Panc1 (cell line): Measurements from ENCODE around the gene C6orf132.

Experiments used
- POLR2AphosphoS5 ChIP-seq: IDR thresholded peaks from 2 replicates; pipeline ENCODE4 v1.6.1; 2012; ENCODE audit warnings: mild to moderate bottlenecking, low read depth, low read length, moderate library complexity
- REST ChIP-seq, 2 experiments: IDR thresholded peaks; 2 replicates each; pipeline ENCODE4 v1.6.1; 2011 to 2012; ENCODE audit warnings: low read depth in 2 of 2, control low read depth in 1 of 2, low read length in 1 of 2, mild to moderate bottlenecking in 1 of 2, moderate library complexity in 1 of 2; ENCODE audit not compliant: insufficient read depth in 1 of 2
- TCF7L2 ChIP-seq: IDR thresholded peaks from 2 replicates; pipeline ENCODE4 v1.6.1; 2011; ENCODE audit warnings: mild to moderate bottlenecking, low read depth, low read length, inconsistent platforms
- TF ChIP-seq, protein P1 (sequence below): fragments of 450-650 bp; IDR thresholded peaks from 2 replicates; pipeline ENCODE4 v1.5.1; 2017; ENCODE audit warnings: mild to moderate bottlenecking

GRCh38 chr6:42182101-42182500 lies 39.7 kb upstream of the C6orf132 start:
- TF ChIP-seq POLR2AphosphoS5 (no peak), REST (IDR thresholded peaks at IDR 0.05; ENCODE audit: insufficient read depth in 1 of 2, low read depth in 2 of 2, low read length in 1 of 2) (no peak), TCF7L2 (no peak)
- TF ChIP-seq, protein P1, sequence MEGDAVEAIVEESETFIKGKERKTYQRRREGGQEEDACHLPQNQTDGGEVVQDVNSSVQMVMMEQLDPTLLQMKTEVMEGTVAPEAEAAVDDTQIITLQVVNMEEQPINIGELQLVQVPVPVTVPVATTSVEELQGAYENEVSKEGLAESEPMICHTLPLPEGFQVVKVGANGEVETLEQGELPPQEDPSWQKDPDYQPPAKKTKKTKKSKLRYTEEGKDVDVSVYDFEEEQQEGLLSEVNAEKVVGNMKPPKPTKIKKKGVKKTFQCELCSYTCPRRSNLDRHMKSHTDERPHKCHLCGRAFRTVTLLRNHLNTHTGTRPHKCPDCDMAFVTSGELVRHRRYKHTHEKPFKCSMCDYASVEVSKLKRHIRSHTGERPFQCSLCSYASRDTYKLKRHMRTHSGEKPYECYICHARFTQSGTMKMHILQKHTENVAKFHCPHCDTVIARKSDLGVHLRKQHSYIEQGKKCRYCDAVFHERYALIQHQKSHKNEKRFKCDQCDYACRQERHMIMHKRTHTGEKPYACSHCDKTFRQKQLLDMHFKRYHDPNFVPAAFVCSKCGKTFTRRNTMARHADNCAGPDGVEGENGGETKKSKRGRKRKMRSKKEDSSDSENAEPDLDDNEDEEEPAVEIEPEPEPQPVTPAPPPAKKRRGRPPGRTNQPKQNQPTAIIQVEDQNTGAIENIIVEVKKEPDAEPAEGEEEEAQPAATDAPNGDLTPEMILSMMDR = no peak
